HG02938 (cell line): Measurements from ENCODE around the gene BRD4.

Experiments
- ATAC-seq: cut with Tn5 transposase; IDR thresholded peaks from one replicate; pipeline ENCODE4 v1.9.1; 2021; ENCODE audit warnings: mild to moderate bottlenecking, moderate library complexity; ENCODE audit not compliant: unreplicated experiment

The BRD4 gene

GRCh38 chr19:15268192-15268927, 64.0 kb downstream of the BRD4 start:
- no peak for ATAC-seq

- ATAC-seq: no peak
Observed at GRCh38 chr19:15266683-15267082, 65.7 kb downstream of the BRD4 start.

GRCh38 chr19:15265850-15266248, 66.5 kb downstream of the BRD4 start:
- ATAC-seq: no peak

GRCh38 chr19:15265214-15265849, 67.0 kb downstream of the BRD4 start:
- no peak for ATAC-seq

- no peak for ATAC-seq
Observed at GRCh38 chr19:15264933-15265206, 67.5 kb downstream of the BRD4 start.

GRCh38 chr19:15264061-15264932, 68.0 kb downstream of the BRD4 start:
- no peak for ATAC-seq

GRCh38 chr19:15263361-15263985, 68.9 kb downstream of the BRD4 start:
- ATAC-seq: no peak

GRCh38 chr19:15262011-15262410, 70.3 kb downstream of the BRD4 start:
- no peak for ATAC-seq

GRCh38 chr19:15260939-15261338, 71.4 kb downstream of the BRD4 start:
- ATAC-seq: no peak

- ATAC-seq: no peak
Observed at GRCh38 chr19:15259907-15260306, 72.4 kb downstream of the BRD4 start.

GRCh38 chr19:15257782-15258181, 74.6 kb downstream of the BRD4 start:
- ATAC-seq: no peak

- ATAC-seq: no peak
Observed at GRCh38 chr19:15256708-15257331, 75.5 kb downstream of the BRD4 start.

- no peak for ATAC-seq
Observed at GRCh38 chr19:15255359-15255990, 76.9 kb downstream of the BRD4 start.

GRCh38 chr19:15254547-15254946, 77.8 kb downstream of the BRD4 start:
- ATAC-seq: no peak

- ATAC-seq: no peak
Observed at GRCh38 chr19:15253513-15253912, 78.8 kb downstream of the BRD4 start.

GRCh38 chr19:15253061-15253460, 79.3 kb downstream of the BRD4 start:
- no peak for ATAC-seq

GRCh38 chr19:15252398-15253018, 79.8 kb downstream of the BRD4 start:
- ATAC-seq: no peak

GRCh38 chr19:15251749-15252397, 80.5 kb downstream of the BRD4 start:
- no peak for ATAC-seq

GRCh38 chr19:15251010-15251748, 81.2 kb downstream of the BRD4 start:
- ATAC-seq: no peak
